Measurements from ENCODE around the gene MCC.

Gene MCC

DNA sequence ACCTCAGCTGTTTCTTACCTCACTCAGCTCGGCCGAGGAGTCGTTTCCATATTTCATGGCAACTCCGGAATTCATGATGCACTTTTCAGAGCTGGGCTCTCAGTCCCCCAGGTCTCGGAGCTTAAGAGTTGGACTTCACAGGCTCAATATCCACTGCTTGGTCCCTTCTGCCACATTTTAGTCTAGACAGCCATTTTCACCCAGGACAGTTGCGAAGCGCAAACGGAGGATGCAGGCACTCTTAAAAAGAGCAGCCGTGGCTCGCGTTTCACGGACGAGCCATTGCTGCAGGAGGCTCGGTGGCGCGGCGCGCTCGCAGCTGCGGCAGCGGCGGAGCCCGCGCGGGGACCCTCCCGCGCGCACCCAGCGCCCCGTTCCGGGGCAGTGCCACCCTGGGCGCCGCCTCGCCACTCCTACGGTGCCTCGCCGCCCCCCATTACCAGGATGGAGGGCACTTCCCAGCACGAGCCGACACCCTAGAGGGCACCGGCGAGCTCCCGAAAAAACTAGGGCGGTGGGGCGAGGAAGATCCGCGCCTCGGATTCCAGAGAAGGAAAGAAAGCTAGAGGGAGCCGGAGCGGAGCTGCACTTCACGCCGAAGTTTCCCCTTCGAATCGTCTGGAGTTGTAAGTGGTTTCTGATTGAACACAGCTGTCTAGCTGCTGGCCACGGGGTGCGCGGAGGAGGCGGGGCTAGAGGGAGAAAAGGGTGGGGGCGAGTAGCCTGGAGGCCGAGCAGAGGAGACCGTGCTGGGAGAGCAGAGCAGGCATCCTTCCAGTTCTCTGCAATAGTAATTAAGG, 193.7 kb downstream of the MCC start:
- DNase-seq, result peak; percentile 90
- TF ChIP-seq CTCF (IDR thresholded peaks at IDR 0.05; ENCODE audit: low read length) (no peak; the same call in 1 of the 2 replicates), EZH2 (optimal IDR thresholded peaks at IDR 0.05; ENCODE audit: low read depth, low read length) (no peak), EZH2phosphoT487 (IDR thresholded peaks at IDR 0.05; ENCODE audit: low read length) (no peak)
- H3F3A ChIP-seq (ENCODE audit: insufficient read depth, low read length), result 0 out of 2 replicates have a peak, but pooled peaks cover 16% of the 10 kb centered on the region
- no peaks in the 10 kb centered on the region for H3K9me2 ChIP-seq (replicated peaks; ENCODE audit: insufficient read depth, low read length)
- peaks cover 18% of the 10 kb centered on the region; the same call in 1 of the 2 replicates for H4K20me1 ChIP-seq (ENCODE audit: insufficient read depth, low read length)
- H3K4me2 ChIP-seq (ENCODE audit: low read depth, low read length), result peak overlapping the region; percentile 69
- no peaks in the 10 kb centered on the region for H3K36me3 ChIP-seq (replicated peaks; ENCODE audit: insufficient read depth, low read length)
- H3K27me3 ChIP-seq (replicated peaks; ENCODE audit: insufficient read depth, low read length), result no peaks in the 10 kb centered on the region
- H2AFZ ChIP-seq (ENCODE audit: low read length), result peak overlapping the region; percentile 65
- no peaks in the 10 kb centered on the region for H3K9me3 ChIP-seq (replicated peaks; ENCODE audit: insufficient read depth, low read length)
- peak overlapping the region; percentile 93 for H3K4me3 ChIP-seq (ENCODE audit: low read length)
- peak overlapping the region; percentile 64; the same call in 1 of the 2 replicates for H3K27ac ChIP-seq (ENCODE audit: low read length)
- H3K79me2 ChIP-seq (ENCODE audit: low read length), result peaks cover 63% of the 10 kb centered on the region
- H3K4me1 ChIP-seq (ENCODE audit: low read length), result peaks cover 26% of the 10 kb centered on the region
- H3K9ac ChIP-seq (ENCODE audit: low read length), result peak overlapping the region; percentile 78

GRCh38 chr5:113293975-113294310, 194.3 kb downstream of the MCC start:
- H3K9me3 ChIP-seq (replicated peaks; ENCODE audit: insufficient read depth, low read length), result no peaks in the 10 kb centered on the region
- peak overlapping the region; percentile 93 for H3K4me3 ChIP-seq (ENCODE audit: low read length)
- H4K20me1 ChIP-seq (ENCODE audit: insufficient read depth, low read length), result peaks cover 18% of the 10 kb centered on the region; the same call in 1 of the 2 replicates
- TF ChIP-seq EZH2phosphoT487 (IDR thresholded peaks at IDR 0.05; ENCODE audit: low read length), result no peak
- no peaks in the 10 kb centered on the region for H3K36me3 ChIP-seq (replicated peaks; ENCODE audit: insufficient read depth, low read length)
- H3K4me1 ChIP-seq (ENCODE audit: low read length), result peaks cover 29% of the 10 kb centered on the region
- peak overlapping the region; percentile 69; the same call in 1 of the 2 replicates for H3K4me2 ChIP-seq (ENCODE audit: low read depth, low read length)
- H2AFZ ChIP-seq (ENCODE audit: low read length), result peak overlapping the region; percentile 65
- no peaks in the 10 kb centered on the region for H3K9me2 ChIP-seq (replicated peaks; ENCODE audit: insufficient read depth, low read length)
- no peaks in the 10 kb centered on the region for H3K27me3 ChIP-seq (replicated peaks; ENCODE audit: insufficient read depth, low read length)
- peak; percentile 42 for DNase-seq
- H3K9ac ChIP-seq (ENCODE audit: low read length), result peak overlapping the region; percentile 78
- H3F3A ChIP-seq (ENCODE audit: insufficient read depth, low read length), result 0 out of 2 replicates have a peak, but pooled peaks cover 16% of the 10 kb centered on the region
- H3K27ac ChIP-seq (ENCODE audit: low read length), result peak overlapping the region; percentile 64; the same call in 1 of the 2 replicates
- H3K79me2 ChIP-seq (ENCODE audit: low read length), result peaks cover 69% of the 10 kb centered on the region

- Histone ChIP-seq H3K36me3 (replicated peaks; ENCODE audit: insufficient read depth, low read length) (no peaks in the 10 kb centered on the region), H2AFZ (ENCODE audit: low read length) (0 out of 2 replicates have a peak overlapping the region, but pooled peaks have one; percentile 20), H3K4me3 (ENCODE audit: low read length) (peak overlapping the region; percentile 93), H3F3A (ENCODE audit: insufficient read depth, low read length) (0 out of 2 replicates have a peak, but pooled peaks cover 16% of the 10 kb centered on the region), H3K27me3 (replicated peaks; ENCODE audit: insufficient read depth, low read length) (no peaks in the 10 kb centered on the region), H3K9me3 (replicated peaks; ENCODE audit: insufficient read depth, low read length) (no peaks in the 10 kb centered on the region), H3K9me2 (replicated peaks; ENCODE audit: insufficient read depth, low read length) (no peaks in the 10 kb centered on the region), H4K20me1 (ENCODE audit: insufficient read depth, low read length) (peaks cover 18% of the 10 kb centered on the region; the same call in 1 of the 2 replicates), H3K79me2 (ENCODE audit: low read length) (peaks cover 75% of the 10 kb centered on the region), H3K4me1 (ENCODE audit: low read length) (peaks cover 29% of the 10 kb centered on the region), H3K4me2 (ENCODE audit: low read depth, low read length) (peak overlapping the region; percentile 69), H3K27ac (ENCODE audit: low read length) (peak overlapping the region; percentile 64; the same call in 1 of the 2 replicates), H3K9ac (ENCODE audit: low read length) (peak overlapping the region; percentile 78)
- no peak for TF ChIP-seq CTCF (IDR thresholded peaks at IDR 0.05; ENCODE audit: low read length)
- TF ChIP-seq EZH2 (optimal IDR thresholded peaks at IDR 0.05; ENCODE audit: low read depth, low read length), result no peak
- no peak for TF ChIP-seq EZH2phosphoT487 (IDR thresholded peaks at IDR 0.05; ENCODE audit: low read length)
- DNase-seq, result peak; percentile 29
Observed at GRCh38 chr5:113293068-113293974, 194.9 kb downstream of the MCC start.

All from MM.1S (cell line).